IPS-18a (cell line): ENCODE data around the gene PSD2.

Experiments
- H3K27ac ChIP-seq: one replicate; pipeline ENCODE4 v1.5.1; 2013; ENCODE audit warnings: low read length
- H3K27me3 ChIP-seq: one replicate; pipeline ENCODE4 v1.6.1; 2013; ENCODE audit warnings: mild to moderate bottlenecking, low read length; ENCODE audit not compliant: control insufficient read depth, insufficient read depth
- H3K36me3 ChIP-seq: one replicate; pipeline ENCODE4 v1.6.1; 2013; ENCODE audit warnings: low read depth, low read length; ENCODE audit not compliant: control insufficient read depth
- H3K4me1 ChIP-seq: one replicate; pipeline ENCODE4 v1.6.1; 2013; ENCODE audit warnings: low read depth, low read length; ENCODE audit not compliant: control insufficient read depth
- H3K4me3 ChIP-seq: one replicate; pipeline ENCODE4 v1.5.1; 2013; ENCODE audit warnings: low read length
- H3K9ac ChIP-seq: one replicate; pipeline ENCODE4 v1.6.1; 2013; ENCODE audit warnings: mild to moderate bottlenecking, low read length, moderate library complexity
- H3K9me3 ChIP-seq: one replicate; pipeline ENCODE4 v1.6.1; 2013; ENCODE audit warnings: low read depth, low read length; ENCODE audit not compliant: control insufficient read depth

The PSD2 gene

GRCh38 chr5:139797335-139797734, 1.7 kb downstream of the PSD2 start:
- Histone ChIP-seq H3K27me3 (peaks cover 67% of the 10 kb centered on the region), H3K9ac (no peak overlapping the region), H3K9me3 (no peaks in the 10 kb centered on the region), H3K4me3 (no peak overlapping the region), H3K4me1 (no peaks in the 10 kb centered on the region), H3K27ac (no peak overlapping the region), H3K36me3 (no peaks in the 10 kb centered on the region)

GRCh38 chr5:139797856-139798510, 2.4 kb downstream of the PSD2 start:
- H3K9me3 ChIP-seq = no peaks in the 10 kb centered on the region
- no peak overlapping the region for H3K9ac ChIP-seq
- H3K27me3 ChIP-seq = peaks cover 61% of the 10 kb centered on the region
- H3K4me1 ChIP-seq = no peaks in the 10 kb centered on the region
- no peak overlapping the region for H3K4me3 ChIP-seq
- no peak overlapping the region for H3K27ac ChIP-seq
- no peaks in the 10 kb centered on the region for H3K36me3 ChIP-seq

GRCh38 chr5:139798883-139799282, 3.3 kb downstream of the PSD2 start:
- peaks cover 52% of the 10 kb centered on the region for H3K27me3 ChIP-seq
- no peak overlapping the region for H3K27ac ChIP-seq
- no peak overlapping the region for H3K4me3 ChIP-seq
- H3K36me3 ChIP-seq = no peaks in the 10 kb centered on the region
- no peaks in the 10 kb centered on the region for H3K4me1 ChIP-seq
- no peak overlapping the region for H3K9ac ChIP-seq
- H3K9me3 ChIP-seq = no peaks in the 10 kb centered on the region

- H3K36me3 ChIP-seq = no peaks in the 10 kb centered on the region
- H3K27ac ChIP-seq = no peak overlapping the region
- no peak overlapping the region for H3K4me3 ChIP-seq
- no peaks in the 10 kb centered on the region for H3K4me1 ChIP-seq
- no peaks in the 10 kb centered on the region for H3K9me3 ChIP-seq
- H3K27me3 ChIP-seq = peaks cover 47% of the 10 kb centered on the region
- H3K9ac ChIP-seq = no peak overlapping the region
These were observed 3.8 kb downstream of the PSD2 start for GRCh38 chr5:139799359-139799758.

- no peak overlapping the region for H3K27ac ChIP-seq
- no peaks in the 10 kb centered on the region for H3K36me3 ChIP-seq
- H3K4me3 ChIP-seq = no peak overlapping the region
- H3K9me3 ChIP-seq = no peaks in the 10 kb centered on the region
- no peak overlapping the region for H3K9ac ChIP-seq
- peaks cover 2% of the 10 kb centered on the region for H3K27me3 ChIP-seq
- H3K4me1 ChIP-seq = no peaks in the 10 kb centered on the region
These were observed 8.4 kb downstream of the PSD2 start for GRCh38 chr5:139803978-139804377.

GRCh38 chr5:139804800-139805397, 9.3 kb downstream of the PSD2 start:
- Histone ChIP-seq H3K4me3 (no peak overlapping the region), H3K4me1 (no peaks in the 10 kb centered on the region), H3K9ac (no peak overlapping the region), H3K27ac (no peak overlapping the region), H3K27me3 (no peaks in the 10 kb centered on the region), H3K9me3 (no peaks in the 10 kb centered on the region), H3K36me3 (no peaks in the 10 kb centered on the region)

- Histone ChIP-seq H3K27ac (no peak overlapping the region), H3K36me3 (no peaks in the 10 kb centered on the region), H3K4me3 (no peak overlapping the region), H3K9ac (no peak overlapping the region), H3K4me1 (no peaks in the 10 kb centered on the region), H3K27me3 (no peaks in the 10 kb centered on the region), H3K9me3 (no peaks in the 10 kb centered on the region)
These were observed 9.9 kb downstream of the PSD2 start for GRCh38 chr5:139805545-139805944.

GRCh38 chr5:139806111-139806510, 10.5 kb downstream of the PSD2 start:
- Histone ChIP-seq H3K9ac (no peak overlapping the region), H3K9me3 (no peaks in the 10 kb centered on the region), H3K27ac (no peak overlapping the region), H3K4me3 (no peak overlapping the region), H3K27me3 (no peaks in the 10 kb centered on the region), H3K36me3 (no peaks in the 10 kb centered on the region), H3K4me1 (no peaks in the 10 kb centered on the region)

GRCh38 chr5:139806726-139807646, 11.4 kb downstream of the PSD2 start:
- Histone ChIP-seq H3K4me1 (no peaks in the 10 kb centered on the region), H3K9ac (no peak overlapping the region), H3K27ac (no peak overlapping the region), H3K4me3 (no peak overlapping the region), H3K9me3 (no peaks in the 10 kb centered on the region), H3K36me3 (no peaks in the 10 kb centered on the region), H3K27me3 (no peaks in the 10 kb centered on the region)

- Histone ChIP-seq H3K9ac (no peak overlapping the region), H3K36me3 (no peaks in the 10 kb centered on the region), H3K9me3 (no peaks in the 10 kb centered on the region), H3K27ac (no peak overlapping the region), H3K4me3 (no peak overlapping the region), H3K4me1 (no peaks in the 10 kb centered on the region), H3K27me3 (no peaks in the 10 kb centered on the region)
These were observed 12.0 kb downstream of the PSD2 start for GRCh38 chr5:139807647-139808030.

GRCh38 chr5:139808481-139809330, 13.1 kb downstream of the PSD2 start:
- H3K9ac ChIP-seq = no peak overlapping the region
- no peaks in the 10 kb centered on the region for H3K27me3 ChIP-seq
- no peaks in the 10 kb centered on the region for H3K4me1 ChIP-seq
- H3K27ac ChIP-seq = no peak overlapping the region
- H3K4me3 ChIP-seq = no peak overlapping the region
- H3K36me3 ChIP-seq = no peaks in the 10 kb centered on the region
- H3K9me3 ChIP-seq = no peaks in the 10 kb centered on the region
